Body of pancreas (tissue), 4 donors: Measurements from ENCODE around the gene CFH.

Source experiments
- POLR2A ChIP-seq, 3 donors: fragments of 450-650 bp; IDR thresholded peaks; one replicate each; pipeline ENCODE4 v1.6.1; 2016; ENCODE audit warnings: antibody characterized with exemption in 3 of 3, mild to moderate bottlenecking in 2 of 3
- TF ChIP-seq, protein P1 (sequence below), 7 experiments: fragments of 450-650 bp in 4 of 7; fragments of 200-600 bp in 3 of 7; sonication (generic) in 3 of 7; IDR thresholded peaks; one replicate each; pipeline ENCODE4 v1.5.1; 2016 to 2019; ENCODE audit warnings: antibody characterized with exemption in 7 of 7

DNA sequence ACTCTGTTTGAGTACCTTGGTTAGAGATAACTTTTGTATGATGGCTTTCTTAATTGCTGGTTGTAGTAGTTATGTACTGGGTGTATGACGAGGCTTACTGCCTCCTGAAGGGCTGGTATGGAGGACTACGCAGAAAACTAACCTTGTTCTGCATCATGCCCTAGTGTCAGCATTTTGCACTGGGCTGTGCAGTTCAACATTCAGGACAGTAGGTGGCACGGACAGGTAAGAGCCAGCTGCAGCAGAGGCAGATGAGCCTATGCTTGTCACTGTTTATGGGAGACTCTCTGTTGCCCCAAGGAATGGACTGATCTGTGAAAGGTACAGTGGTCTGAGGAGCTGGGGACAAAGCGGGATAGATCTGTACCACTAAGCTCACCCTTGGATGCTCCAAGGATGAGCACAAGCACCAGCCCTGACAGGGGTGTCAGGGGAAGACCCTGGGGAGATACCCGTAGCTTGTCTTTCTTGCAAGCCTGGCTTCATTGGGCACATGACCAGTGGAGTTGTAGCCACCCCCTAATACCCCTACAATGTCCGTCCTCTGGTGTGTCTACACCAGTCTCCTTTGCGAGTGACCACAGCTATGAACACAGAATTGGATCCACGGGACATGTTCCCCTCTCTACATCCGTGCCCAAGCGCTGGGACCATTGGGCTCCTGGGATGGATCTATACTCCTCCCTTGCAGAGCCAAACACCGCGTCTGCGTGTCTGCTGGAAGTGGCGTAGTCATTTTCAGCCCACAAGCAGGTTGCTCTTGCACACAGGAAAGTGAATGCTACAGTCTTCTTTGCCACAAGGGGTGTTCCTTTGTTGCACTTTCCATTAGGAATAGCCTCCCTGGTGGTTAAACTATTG, 71.7 kb downstream of the CFH start:
- TF ChIP-seq, protein P1, sequence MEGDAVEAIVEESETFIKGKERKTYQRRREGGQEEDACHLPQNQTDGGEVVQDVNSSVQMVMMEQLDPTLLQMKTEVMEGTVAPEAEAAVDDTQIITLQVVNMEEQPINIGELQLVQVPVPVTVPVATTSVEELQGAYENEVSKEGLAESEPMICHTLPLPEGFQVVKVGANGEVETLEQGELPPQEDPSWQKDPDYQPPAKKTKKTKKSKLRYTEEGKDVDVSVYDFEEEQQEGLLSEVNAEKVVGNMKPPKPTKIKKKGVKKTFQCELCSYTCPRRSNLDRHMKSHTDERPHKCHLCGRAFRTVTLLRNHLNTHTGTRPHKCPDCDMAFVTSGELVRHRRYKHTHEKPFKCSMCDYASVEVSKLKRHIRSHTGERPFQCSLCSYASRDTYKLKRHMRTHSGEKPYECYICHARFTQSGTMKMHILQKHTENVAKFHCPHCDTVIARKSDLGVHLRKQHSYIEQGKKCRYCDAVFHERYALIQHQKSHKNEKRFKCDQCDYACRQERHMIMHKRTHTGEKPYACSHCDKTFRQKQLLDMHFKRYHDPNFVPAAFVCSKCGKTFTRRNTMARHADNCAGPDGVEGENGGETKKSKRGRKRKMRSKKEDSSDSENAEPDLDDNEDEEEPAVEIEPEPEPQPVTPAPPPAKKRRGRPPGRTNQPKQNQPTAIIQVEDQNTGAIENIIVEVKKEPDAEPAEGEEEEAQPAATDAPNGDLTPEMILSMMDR (IDR thresholded peaks at IDR 0.05): peak in 5 of 7 experiments; percentile 33 to 54 (median 45)
- TF ChIP-seq POLR2A (IDR thresholded peaks at IDR 0.05): no peak
